ENCODE results near the gene TTC21A. TPM values are rescaled to one million over a fixed set of nuclear protein-coding genes. Genes with fewer than 3 reads are reported as not detected.
"Not testable (repeated sequence)": the region's sequence is repeated elsewhere in the genome, so short reads cannot be mapped to it uniquely, and the experiment has no call there.

The TTC21A gene
- total RNA-seq, 2 donors from 2014 or later = 9.0 to 23.2 TPM

DNA sequence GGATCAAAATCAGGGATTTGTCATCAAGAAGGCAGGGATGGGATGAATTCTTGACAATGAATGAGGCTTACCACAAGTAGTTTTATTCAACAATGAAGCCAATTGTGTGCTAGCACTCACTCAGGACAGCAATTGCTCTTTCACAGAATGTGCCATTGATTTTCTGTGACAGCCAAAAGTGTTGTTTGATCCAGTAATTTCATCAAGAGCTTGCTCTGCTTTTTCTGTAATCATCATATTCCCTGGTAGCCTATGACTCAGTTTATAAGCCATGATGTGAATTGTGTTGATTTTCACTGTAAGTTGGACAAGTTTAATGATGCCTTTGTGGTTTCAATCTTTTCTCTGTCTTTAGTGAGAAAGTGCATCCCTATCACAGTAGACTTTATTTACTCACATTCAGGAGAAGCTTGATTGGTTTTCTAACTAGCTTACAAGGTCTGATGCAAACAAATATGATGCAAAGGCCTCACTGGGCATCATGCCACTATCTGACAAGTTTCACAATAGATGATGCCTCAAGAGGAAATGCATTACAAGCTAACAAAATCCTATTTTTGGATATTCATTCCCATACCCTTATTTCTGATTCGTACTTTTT is 59.6 kb downstream of the TTC21A start:
- TF ChIP-seq, protein P1, sequence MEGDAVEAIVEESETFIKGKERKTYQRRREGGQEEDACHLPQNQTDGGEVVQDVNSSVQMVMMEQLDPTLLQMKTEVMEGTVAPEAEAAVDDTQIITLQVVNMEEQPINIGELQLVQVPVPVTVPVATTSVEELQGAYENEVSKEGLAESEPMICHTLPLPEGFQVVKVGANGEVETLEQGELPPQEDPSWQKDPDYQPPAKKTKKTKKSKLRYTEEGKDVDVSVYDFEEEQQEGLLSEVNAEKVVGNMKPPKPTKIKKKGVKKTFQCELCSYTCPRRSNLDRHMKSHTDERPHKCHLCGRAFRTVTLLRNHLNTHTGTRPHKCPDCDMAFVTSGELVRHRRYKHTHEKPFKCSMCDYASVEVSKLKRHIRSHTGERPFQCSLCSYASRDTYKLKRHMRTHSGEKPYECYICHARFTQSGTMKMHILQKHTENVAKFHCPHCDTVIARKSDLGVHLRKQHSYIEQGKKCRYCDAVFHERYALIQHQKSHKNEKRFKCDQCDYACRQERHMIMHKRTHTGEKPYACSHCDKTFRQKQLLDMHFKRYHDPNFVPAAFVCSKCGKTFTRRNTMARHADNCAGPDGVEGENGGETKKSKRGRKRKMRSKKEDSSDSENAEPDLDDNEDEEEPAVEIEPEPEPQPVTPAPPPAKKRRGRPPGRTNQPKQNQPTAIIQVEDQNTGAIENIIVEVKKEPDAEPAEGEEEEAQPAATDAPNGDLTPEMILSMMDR (IDR thresholded peaks at IDR 0.05) = no peak
- TF ChIP-seq POLR2AphosphoS5 (IDR thresholded peaks at IDR 0.05) (peak; percentile 61), POLR2A (IDR thresholded peaks at IDR 0.05) (no peak)
- H3K4me3 ChIP-seq = no peak overlapping the region
- WGBS = 65% methylated on average over 1 of the region's 1 CpG
- no peaks in the 10 kb centered on the region for H3K36me3 ChIP-seq
- H3K27ac ChIP-seq = no peak overlapping the region
- H3K4me1 ChIP-seq (replicated peaks) = no peaks in the 10 kb centered on the region
- intact Hi-C loops (cut with DNase I) = no loop called here
- H3K27me3 ChIP-seq (replicated peaks; ENCODE audit: insufficient read depth) = no peaks in the 10 kb centered on the region
- no peaks in the 10 kb centered on the region for H3K9me3 ChIP-seq
- peak; percentile 58 for DNase-seq (ENCODE audit: low spot score)

DNA sequence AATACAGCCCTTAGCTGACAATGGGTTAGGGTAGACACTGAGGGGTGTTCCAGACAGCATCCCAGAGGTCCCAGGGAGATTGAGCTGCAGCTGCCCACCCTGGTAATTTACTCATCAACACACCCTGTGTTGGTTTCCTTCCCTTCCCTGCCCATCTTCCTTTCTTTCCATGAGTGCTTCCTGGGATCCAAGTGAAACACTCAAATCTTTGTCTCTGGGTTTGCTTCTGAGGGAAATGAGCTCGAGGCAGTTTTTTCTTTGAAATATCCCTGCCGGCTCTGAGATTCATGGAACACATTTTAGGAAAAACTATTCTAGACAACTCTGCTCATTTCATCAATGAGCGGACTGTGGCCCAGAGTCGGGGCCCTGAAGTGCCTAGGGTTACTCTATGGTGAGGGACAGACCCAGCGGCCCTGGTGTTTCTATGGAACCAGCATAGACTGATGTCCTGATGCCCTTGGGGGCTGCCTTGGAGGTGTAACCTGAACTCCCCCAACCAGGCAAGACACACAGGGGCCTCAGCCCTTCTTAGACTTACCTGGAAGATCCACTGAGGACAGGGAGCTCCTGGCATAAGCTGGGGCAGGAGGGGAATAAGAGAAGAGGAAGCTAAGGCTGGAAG is 60.8 kb downstream of the TTC21A start:
- 87% methylated on average over 5 of the region's 5 CpGs for WGBS
- no peak for DNase-seq (ENCODE audit: low spot score)
- no peaks in the 10 kb centered on the region for H3K36me3 ChIP-seq
- H3K9me3 ChIP-seq = no peaks in the 10 kb centered on the region
- H3K27ac ChIP-seq = no peak overlapping the region
- TF ChIP-seq POLR2AphosphoS5 (IDR thresholded peaks at IDR 0.05) (no peak), POLR2A (IDR thresholded peaks at IDR 0.05) (no peak)
- TF ChIP-seq, protein P1 (IDR thresholded peaks at IDR 0.05) = no peak
- intact Hi-C loops (cut with DNase I) = no loop called here
- H3K4me3 ChIP-seq = no peak overlapping the region
- no peaks in the 10 kb centered on the region for H3K27me3 ChIP-seq (replicated peaks; ENCODE audit: insufficient read depth)
- H3K4me1 ChIP-seq (replicated peaks) = no peaks in the 10 kb centered on the region

DNA sequence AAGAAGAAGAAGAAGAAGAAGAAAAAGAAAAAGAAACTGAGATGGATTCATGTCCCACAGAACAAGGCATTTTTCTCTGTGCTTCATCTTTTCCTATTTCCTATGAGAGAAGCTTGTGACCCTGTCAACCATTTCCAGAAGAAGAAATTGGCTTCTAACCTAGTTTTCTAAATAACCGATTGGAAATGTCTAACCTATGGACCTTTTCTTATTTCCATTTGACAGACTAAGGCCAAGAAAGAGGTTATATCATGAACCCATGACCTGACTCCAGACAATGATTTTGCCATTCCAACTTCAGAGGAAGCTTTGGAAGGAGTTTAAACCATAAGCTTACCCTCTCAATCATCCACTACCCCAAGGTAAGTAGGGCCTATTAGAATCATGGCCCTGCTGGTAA is 62.2 kb downstream of the TTC21A start:
- intact Hi-C loops (cut with DNase I) = no loop called here
- no peak for DNase-seq (ENCODE audit: low spot score)
- Histone ChIP-seq H3K27me3 (replicated peaks; ENCODE audit: insufficient read depth) (no peaks in the 10 kb centered on the region), H3K9me3 (no peaks in the 10 kb centered on the region), H3K27ac (no peak overlapping the region), H3K4me3 (no peak overlapping the region), H3K36me3 (no peaks in the 10 kb centered on the region), H3K4me1 (replicated peaks) (no peaks in the 10 kb centered on the region)
- 94% methylated on average over 1 of the region's 1 CpG for WGBS
- no peak for TF ChIP-seq POLR2A (IDR thresholded peaks at IDR 0.05)
- no peak for TF ChIP-seq POLR2AphosphoS5 (IDR thresholded peaks at IDR 0.05)

DNA sequence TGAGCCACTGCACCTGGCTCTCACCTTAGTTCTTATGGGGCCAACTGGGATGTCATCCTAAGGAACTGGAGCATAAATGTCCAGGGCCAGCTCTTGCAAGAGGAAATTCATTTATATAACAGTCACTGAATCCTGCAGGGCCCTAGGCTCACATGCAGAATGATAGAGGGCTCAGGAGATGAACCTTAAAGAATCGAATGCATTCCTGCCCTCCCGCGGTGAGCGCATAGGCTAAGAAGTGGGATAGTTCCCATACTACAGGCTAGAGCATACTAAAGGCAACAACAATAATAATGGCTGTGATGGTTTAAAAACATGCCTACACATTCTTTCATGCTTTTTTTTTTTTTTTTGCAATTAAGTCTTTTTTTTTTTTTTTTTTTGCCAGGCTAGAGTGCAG is 63.0 kb downstream of the TTC21A start:
- intact Hi-C loops (cut with DNase I) = no loop called here
- Histone ChIP-seq H3K27me3 (replicated peaks; ENCODE audit: insufficient read depth) (no peaks in the 10 kb centered on the region), H3K27ac (no peak overlapping the region), H3K9me3 (no peaks in the 10 kb centered on the region), H3K4me1 (replicated peaks) (no peaks in the 10 kb centered on the region), H3K36me3 (no peaks in the 10 kb centered on the region), H3K4me3 (no peak overlapping the region)
- 88% methylated on average over 4 of the region's 4 CpGs for WGBS
- TF ChIP-seq POLR2AphosphoS5 (IDR thresholded peaks at IDR 0.05) (no peak), POLR2A (IDR thresholded peaks at IDR 0.05) (no peak)
- DNase-seq (ENCODE audit: low spot score) = no peak

DNA sequence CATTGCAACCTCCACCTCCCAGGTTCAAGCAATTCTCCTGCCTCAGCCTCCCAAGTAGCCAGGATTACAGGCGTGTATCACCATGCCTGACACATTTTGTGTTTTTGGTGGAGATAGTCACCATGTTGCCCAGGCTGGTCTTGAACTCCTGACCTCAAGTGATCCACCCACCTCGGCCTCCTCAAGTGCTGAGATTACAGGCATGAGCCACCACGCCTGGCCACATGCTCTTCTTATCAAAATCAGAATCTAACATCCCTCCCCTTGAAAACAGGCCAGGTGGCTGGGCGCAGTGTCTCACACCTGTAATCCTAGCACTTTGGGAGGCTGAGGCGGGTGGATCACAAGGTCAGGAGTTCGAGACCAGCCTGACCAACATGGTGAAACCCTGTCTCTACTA is 63.4 kb downstream of the TTC21A start:
- intact Hi-C loops (cut with DNase I) = not testable (repeated sequence)
- WGBS = 82% methylated on average over 6 of the region's 6 CpGs

DNA sequence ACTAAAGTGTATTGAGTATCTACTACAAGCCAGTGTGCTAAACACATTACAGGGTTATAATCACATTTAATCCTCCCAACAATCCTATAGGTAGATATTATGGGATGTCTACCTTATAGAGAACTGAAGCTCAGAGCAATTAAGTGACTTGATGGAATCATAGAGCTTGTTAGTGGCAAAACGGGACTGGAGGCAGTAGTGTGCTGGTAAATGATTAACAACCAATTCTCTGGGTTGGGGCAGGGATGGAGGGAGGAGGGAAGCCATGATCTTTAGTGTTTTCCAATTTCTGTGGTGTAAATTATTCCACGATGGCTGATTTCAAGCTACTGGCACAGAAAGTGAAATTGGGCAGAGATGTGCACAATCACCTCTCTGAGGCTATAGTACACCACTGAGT is 64.4 kb downstream of the TTC21A start:
- intact Hi-C loops (cut with DNase I) = no loop called here
- TF ChIP-seq POLR2AphosphoS5 (IDR thresholded peaks at IDR 0.05) (no peak), POLR2A (IDR thresholded peaks at IDR 0.05) (no peak)
- TF ChIP-seq, protein P1 (IDR thresholded peaks at IDR 0.05) = no peak
- Histone ChIP-seq H3K4me3 (no peak overlapping the region), H3K27me3 (replicated peaks; ENCODE audit: insufficient read depth) (no peaks in the 10 kb centered on the region), H3K27ac (no peak overlapping the region), H3K4me1 (replicated peaks) (no peaks in the 10 kb centered on the region), H3K9me3 (no peaks in the 10 kb centered on the region), H3K36me3 (no peaks in the 10 kb centered on the region)
- WGBS = 62% methylated on average over 2 of the region's 2 CpGs
- DNase-seq (ENCODE audit: low spot score) = no peak

More for the DNA sequence above, 63.4 kb downstream of the TTC21A start:
- H3K27ac ChIP-seq; H3K4me3 ChIP-seq; DNase-seq (ENCODE audit: low spot score); H3K4me1 ChIP-seq (replicated peaks); H3K27me3 ChIP-seq (replicated peaks; ENCODE audit: insufficient read depth); H3K36me3 ChIP-seq; H3K9me3 ChIP-seq: not testable (repeated sequence)
